D721Med (cell line): ENCODE measurements around the gene HERC2.

ENCODE experiments used
- DNase-seq: peaks from one replicate; pipeline ENCODE4 v3.0.0; 2011; ENCODE audit warnings: low spot score; ENCODE audit not compliant: insufficient read length
- FAIRE-seq: peaks from 2 replicates; lab custom pipeline; 2011; peaks lifted over from hg19 to GRCh38; lab: Jason Lieb, UNC
- TF ChIP-seq, protein P1 (sequence below): IDR thresholded peaks from 2 replicates; pipeline ENCODE4 v1.5.1; 2012; ENCODE audit warnings: mild to moderate bottlenecking, control low read depth; ENCODE audit not compliant: insufficient read depth; ENCODE audit errors: missing control alignments

HERC2 gene

DNA sequence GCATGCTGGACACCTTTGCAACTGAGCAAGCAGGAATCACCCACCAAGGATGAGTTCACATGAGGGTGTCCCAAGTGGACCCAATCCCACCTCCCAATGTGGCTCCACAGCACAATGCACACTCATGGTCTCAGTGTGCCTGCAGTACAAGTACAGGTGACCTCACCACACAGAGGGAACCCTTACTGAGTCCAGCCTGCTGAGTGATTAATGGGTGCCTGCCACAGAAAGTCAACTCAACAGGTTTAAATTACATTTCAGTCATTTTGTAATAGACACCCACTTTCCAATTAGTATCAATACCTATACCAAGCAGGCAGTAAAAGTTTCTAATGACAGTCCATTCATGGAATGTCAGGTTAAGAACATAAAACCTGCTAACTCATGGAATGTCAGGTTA lies 59.5 kb downstream of the HERC2 start:
- DNase-seq (no peak), FAIRE-seq (no peak)
- TF ChIP-seq, protein P1, sequence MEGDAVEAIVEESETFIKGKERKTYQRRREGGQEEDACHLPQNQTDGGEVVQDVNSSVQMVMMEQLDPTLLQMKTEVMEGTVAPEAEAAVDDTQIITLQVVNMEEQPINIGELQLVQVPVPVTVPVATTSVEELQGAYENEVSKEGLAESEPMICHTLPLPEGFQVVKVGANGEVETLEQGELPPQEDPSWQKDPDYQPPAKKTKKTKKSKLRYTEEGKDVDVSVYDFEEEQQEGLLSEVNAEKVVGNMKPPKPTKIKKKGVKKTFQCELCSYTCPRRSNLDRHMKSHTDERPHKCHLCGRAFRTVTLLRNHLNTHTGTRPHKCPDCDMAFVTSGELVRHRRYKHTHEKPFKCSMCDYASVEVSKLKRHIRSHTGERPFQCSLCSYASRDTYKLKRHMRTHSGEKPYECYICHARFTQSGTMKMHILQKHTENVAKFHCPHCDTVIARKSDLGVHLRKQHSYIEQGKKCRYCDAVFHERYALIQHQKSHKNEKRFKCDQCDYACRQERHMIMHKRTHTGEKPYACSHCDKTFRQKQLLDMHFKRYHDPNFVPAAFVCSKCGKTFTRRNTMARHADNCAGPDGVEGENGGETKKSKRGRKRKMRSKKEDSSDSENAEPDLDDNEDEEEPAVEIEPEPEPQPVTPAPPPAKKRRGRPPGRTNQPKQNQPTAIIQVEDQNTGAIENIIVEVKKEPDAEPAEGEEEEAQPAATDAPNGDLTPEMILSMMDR, result no peak

DNA sequence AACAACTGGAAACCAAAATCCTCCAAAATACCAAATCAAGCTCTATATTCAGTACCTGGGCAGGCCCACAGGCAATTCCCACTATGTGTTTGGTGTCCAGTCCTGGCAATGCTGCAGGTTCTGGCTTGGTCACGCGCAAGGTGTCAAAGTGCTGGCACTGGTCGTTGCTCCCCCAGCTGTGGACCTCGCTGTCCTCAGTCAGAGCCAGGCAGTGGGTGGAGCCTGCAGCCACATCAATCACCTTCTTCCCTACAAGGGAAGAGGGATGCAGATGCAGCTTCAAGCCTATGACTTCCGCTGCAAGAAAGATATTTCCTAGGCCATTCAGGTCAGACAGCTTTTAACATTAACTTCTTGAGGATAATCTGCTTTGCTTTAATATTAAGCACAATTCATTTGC lies 61.3 kb downstream of the HERC2 start:
- TF ChIP-seq, protein P1, result no peak
- FAIRE-seq, result peak; percentile 55
- no peak for DNase-seq

DNA sequence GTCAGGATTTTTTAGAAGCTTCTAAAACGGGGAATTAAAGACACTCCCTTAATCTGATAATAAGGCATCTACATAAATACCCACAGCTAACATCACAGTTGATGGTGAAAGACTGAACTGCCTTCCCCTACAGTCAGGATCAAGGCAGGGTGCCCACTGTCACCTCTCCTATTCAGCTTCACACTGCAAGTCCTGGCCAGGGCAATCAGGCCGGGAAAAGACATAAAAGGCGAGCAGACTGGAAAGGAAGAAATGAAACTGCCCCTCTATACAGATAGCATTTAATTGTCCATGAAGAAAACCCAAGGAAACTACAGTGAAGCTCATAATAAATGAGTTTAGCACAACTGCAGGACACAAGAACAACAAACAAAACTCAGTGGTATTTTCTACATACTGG lies 61.7 kb downstream of the HERC2 start:
- TF ChIP-seq, protein P1, result no peak
- DNase-seq (no peak), FAIRE-seq (no peak)

DNA sequence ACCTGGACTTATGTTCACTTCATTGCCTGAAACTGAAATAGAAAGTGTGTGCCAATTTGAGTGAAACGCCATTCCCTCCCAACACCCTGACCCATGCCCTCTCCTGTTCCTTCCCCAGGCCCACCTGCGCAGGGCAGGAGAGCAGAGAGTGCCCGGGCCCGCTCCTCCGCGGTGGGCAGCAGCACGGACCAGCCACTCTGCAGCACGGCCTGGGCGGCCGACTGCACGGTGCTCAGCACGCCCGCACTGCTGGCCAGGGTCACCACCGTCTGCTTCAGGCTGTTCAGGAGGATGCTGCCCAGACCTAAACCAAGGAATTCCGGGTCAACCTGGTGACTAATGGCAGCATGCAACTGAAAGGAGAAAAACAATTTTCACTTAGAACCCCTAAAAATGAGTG lies 66.0 kb downstream of the HERC2 start:
- FAIRE-seq, result no peak
- DNase-seq, result no peak
- TF ChIP-seq, protein P1, result no peak

DNA sequence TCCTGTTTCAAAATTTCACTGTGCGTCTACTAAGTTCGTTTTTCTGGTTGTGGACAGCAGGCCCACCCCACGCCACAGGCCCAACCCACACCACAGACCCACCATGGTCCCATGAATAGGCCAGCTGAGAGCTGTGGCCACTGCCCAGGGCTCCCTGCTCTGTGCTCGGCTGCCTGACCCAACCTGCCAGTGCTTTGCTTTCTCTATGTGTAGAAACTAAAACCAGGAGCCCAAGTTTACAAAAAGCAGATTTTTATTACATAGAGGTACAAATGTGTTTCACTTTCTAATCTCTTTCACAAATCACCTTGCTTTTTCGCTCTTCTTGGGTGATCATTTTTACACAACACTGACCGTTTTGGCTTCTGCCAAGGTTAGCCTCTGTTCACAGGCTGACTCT lies 69.1 kb downstream of the HERC2 start:
- DNase-seq (no peak), FAIRE-seq (no peak)
- TF ChIP-seq, protein P1, result no peak

DNA sequence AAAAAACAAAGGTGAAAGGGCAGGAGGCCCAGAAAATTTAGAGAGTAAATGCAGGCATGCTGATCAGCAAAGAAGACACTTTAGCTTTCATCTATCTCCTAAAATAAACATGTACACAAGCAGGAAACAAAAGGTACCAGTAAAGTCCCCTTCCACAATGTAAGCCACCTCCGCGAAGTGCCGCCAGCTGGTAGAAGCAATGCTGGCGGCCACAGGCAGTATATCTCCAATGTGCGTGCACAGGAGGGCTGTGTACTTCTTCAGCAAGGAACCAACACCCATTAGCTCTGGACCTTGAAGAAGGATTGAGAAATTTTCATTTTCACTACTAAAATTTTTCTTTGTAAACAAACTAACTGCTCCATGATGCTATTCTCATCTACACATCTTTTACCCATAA lies 75.4 kb downstream of the HERC2 start:
- TF ChIP-seq, protein P1, result no peak
- DNase-seq (no peak), FAIRE-seq (no peak)

DNA sequence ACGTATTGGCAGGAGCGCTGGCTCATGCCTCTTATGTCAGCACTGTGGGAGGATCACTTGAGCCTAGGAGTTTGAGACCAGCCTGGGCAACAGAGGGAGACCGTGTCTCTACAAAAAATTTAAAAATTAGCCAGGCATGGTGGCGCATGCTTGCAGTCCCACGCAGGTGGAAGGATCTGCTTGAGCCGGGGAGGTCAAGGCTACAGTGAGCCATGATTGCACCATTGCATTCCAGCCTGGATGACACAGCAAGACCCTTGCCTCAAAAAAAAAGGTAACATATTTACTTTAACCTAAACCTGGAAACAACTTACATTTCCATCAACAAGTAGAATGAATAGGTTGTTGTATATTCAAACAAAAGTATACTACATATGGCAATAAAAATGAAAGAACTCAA lies 78.1 kb downstream of the HERC2 start:
- no peak for DNase-seq
- TF ChIP-seq, protein P1, result no peak
- no peak for FAIRE-seq
